ENCODE results near the gene ADGRV1.
"Not testable (repeated sequence)": the region's sequence is repeated elsewhere in the genome, so short reads cannot be mapped to it uniquely, and the experiment has no call there.

The ADGRV1 gene

DNA sequence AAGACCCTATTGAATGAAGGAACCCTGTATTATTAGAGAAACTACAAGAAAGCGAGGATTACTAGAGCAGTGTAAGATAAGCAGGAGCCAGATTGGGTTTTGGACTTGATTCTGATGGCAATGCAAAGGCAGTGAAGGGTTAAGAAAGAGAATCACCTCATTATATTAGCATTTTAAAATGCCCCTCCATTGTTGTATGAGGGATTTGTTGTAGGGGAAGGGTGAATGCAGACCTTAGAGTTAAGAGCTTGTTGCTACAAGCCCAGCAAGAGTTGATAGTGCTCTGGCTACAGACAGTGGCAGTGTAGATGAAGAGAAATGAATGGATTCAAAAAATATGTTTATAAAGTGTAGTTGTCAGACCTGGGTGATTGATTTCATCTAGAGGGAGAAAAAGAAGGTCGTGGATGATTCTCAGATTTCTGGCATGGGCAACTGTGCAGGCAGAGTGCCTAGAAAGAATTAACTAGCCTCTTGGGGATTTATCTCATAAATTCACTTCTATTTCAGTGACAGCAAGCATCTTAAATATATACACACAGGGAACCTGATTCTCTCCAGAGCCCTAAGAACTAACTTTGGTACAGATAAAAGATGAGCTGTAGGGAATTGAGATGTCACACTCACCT is 479.7 kb downstream of the ADGRV1 start:
- no peak for DNase-seq

DNA sequence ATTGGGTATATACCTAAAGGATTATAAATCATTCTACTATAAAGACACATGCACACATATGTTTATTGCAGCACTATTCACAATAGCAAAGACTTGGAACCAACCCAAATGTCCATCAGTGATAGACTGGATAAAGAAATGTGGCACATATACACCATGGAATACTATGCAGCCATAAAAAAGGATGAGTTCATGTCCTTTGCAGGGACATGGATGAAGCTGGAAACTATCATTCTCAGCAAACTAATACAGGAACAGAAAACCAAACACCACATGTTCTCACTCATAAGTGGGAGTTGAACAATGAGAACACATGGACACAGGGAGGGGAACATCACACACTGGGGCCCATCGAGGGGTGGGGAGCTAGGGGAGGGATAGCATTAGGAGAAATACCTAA is 482.5 kb downstream of the ADGRV1 start:
- DNase-seq, result not testable (repeated sequence)

DNA sequence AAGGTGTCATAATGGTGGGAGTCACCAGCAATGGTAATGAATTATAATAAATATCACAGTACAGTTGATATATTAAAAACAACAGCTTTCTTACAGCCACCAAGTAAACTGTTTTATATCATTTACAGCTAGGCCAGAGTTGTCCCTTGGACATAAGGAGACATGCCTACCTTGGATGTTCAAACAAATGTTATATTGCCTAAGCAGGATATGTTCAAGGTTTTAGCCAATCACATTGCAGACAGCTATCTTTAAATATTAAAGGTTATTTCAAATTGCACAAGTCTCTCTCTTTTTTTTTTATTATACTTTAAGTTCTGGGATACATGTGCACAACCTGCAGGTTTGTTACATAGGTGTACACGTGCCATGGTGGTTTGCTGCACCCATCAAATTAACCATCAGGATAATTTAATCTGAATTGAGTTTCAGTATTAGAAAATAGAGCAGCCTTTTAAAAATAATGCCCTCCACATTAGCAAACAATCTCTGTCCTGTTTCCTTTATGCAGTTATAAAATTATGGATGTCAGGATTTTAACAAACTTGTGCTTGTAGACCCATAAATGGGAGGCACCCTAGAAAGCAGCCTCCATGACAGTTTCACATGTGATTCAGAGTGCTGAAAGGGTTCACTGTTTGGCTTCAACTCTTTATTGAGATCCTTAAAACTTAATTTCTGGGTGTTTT is 483.8 kb downstream of the ADGRV1 start:
- DNase-seq, result no peak

- DNase-seq, result no peak
Observed at GRCh38 chr5:91042936-91043255, 484.3 kb downstream of the ADGRV1 start.

DNA sequence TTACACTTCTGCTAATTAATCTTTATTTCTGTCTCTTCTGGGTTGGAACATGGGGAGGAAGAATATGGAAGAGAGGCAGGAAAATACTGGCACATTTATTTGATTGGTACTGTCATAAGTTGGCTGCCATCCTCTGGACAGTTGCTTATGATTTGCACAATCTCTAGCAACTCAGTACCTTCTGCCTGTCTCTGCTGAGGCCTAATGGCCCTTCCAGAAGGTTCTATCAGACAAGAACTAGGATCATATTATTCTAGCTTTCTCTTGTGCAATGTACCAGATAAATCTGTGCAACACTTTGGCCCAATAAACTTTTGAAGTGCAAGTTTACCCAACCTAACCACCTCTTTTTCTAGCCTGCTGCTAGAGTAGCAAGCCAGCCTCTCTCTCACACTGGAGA is 489.5 kb downstream of the ADGRV1 start:
- DNase-seq, result no peak

DNA sequence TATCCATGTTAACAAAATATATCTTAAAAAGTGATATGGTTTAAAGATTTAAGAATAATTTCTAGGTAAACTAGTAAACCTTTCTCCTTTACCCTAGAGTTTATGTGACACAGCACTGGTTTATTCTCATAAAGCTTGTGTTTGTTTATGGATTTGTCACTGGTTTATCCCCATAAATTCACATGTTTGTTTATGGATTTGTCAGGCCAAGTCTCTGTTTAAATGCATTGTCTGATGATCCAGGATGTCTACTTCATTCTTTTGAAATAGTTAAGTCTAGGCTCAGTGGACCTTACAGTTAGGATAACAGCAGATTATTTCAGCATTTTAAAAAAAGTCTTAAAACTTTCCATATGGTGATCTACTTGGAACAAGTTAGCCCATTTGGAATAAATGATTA is 490.5 kb downstream of the ADGRV1 start:
- DNase-seq, result no peak

DNA sequence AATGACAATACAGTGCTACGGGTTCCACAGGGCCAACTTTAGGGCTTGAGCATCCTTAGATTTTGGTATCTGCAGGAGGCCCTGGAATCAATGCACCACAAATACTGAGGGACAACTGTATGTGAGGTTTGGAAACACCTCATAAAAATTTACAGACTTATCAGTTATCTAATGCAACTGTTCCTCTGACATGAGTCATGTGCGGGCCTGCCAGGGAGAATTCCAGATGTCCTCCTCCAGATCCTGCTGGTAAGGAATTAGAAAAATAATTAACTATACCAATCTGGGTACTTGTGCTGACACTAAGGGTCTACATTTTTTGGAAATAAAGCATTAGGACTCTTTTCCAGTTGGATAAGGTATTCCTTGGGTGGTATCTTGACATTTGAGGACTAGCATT is 491.2 kb downstream of the ADGRV1 start:
- no peak for DNase-seq

- not testable (repeated sequence) for DNase-seq
Observed at GRCh38 chr5:91052411-91052810, 493.8 kb downstream of the ADGRV1 start.

- DNase-seq, result no peak
Observed at GRCh38 chr5:91052977-91053740, 494.6 kb downstream of the ADGRV1 start.

DNA sequence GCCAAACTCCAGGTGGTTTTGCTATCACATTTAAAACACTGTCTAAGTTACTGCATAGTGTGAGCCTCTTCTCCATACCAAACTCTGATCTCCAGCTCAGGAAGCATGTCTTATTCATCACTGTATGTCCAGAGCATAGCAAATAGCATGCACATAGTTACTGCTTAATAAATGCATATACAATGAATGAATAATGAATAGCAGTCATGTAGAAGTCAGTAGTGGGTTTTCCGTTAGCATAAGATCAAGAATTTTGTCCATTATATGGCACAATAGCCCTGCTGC is 495.1 kb downstream of the ADGRV1 start:
- no peak for DNase-seq

GRCh38 chr5:91058155-91058554 is 499.6 kb downstream of the ADGRV1 start:
- DNase-seq, result no peak

DNA sequence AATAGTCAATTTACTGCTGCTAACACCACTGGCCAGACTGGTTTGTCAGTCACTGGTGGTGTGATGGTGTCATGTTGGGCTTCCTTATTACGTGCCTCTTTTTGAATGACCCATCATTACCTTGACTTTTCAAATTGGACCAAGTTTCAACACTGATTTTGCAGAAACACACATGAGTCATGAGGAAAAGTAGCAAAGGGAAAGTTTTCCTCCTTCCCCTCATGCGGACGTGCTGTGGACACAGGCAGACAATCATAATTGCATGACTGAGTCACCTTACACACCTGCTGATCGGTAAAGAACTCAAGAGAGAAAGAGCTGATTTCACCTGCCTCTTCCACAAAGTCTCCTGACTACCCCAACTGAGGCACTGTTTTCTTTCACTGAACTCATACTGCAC is 500.0 kb downstream of the ADGRV1 start:
- no peak for DNase-seq

DNA sequence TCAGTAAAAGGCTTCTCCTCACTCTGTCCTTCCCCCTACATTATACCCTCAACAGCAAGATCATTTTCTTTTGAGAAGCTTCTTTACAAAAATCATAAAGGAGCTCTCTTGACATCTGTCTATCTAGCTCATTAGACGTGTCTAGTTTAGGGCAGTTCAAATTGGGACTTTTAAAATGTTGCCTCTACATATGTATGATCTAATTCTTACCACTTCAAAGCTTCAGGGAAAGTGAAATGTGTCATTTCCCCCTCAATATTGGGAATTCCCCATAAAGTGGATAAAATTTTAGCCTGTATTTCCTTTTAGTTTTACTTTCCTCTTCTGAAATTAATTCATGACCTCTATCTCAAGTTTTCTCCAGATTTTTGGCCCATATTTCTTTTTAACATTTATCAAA is 500.8 kb downstream of the ADGRV1 start:
- DNase-seq, result no peak

DNA sequence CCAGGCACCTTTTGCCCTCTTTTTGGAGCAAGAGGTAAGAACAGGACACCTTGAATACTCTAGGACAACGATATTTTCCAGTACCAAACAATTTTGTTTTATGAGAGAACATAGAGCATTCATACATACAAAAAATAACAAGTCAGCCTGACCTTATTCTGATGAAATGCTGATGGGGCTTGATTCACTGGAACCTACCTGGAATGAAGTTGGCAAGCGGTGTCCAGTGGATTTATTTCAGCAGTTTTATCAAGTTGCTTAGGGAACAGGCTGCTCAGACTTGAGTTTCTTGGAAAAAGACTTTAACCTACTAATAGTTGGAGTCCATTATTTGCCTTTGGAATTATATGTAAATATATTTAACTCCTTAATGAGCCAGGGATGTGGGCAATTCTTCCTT is 502.5 kb downstream of the ADGRV1 start:
- DNase-seq, result no peak

DNA sequence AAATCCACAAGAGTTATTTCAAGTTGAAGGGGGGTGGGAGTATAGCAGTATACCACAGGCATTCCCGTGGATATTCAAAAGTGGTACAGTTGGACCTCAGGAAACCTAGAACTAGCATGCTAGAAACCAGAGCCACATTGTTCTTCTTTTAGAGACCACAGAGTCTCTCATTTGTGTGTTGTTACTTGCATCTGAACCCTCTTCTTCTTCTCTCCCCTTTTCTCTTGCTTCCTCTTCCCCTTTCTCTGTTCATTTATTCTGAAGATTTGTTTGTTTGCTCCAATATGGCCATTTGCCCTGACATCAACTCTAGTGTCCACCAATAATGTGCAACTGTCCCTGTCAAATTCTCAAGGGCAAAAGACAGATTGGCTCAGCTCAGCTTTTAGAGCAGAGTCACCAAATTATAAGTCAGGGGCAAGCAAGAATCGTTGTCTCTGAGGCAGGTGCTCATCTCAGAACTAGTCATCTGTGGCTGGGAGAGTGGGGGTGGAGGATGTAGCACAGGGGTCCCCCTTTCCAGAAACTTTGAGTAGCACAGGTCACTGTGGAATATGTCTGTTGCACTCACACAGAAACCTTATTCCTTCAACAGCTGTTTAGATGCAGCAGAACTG is 503.5 kb downstream of the ADGRV1 start:
- no peak for DNase-seq

GRCh38 chr5:91063098-91063690 is 504.6 kb downstream of the ADGRV1 start:
- DNase-seq, result not testable (repeated sequence)

GRCh38 chr5:91065496-91065895 is 506.9 kb downstream of the ADGRV1 start:
- no peak for DNase-seq

- DNase-seq, result no peak
Observed at GRCh38 chr5:91069364-91069763, 510.8 kb downstream of the ADGRV1 start.

DNA sequence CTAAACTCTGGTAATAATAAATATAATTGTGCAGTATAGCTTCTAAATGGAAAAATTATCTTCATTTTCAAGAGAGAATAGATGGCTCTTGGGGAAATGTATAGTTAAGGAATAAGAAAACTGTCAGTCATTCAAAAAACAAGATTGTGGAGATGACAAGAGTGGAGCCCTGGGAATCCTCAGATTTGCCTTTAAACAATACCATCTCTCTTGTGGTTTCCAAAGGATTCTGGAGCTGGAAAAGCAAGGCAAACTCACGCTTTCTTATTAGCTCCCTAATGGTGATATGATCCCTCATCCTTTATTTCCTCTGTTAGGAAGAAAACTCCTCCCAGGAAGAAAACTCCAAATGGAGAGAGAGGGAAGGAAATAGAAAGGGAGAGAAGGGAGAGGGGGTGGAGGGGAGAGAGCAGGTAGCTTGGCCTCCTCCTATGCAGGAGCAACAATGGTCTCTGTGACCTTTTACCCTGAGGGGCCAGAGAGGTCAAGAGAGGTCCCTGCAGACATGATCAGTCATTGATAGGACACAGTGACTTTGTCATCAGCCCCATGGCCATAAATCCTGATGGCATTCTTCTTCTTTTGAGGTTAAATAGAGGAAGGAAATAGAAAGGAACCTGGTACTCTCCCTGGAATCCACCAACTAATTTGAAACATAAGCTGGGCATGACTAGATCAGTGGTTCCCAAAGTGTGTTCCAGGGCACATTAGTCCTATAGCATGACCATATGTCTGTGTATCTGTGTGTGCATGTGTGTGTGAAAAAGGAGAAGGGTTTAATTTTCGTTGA is 512.4 kb downstream of the ADGRV1 start:
- no peak for DNase-seq

DNA sequence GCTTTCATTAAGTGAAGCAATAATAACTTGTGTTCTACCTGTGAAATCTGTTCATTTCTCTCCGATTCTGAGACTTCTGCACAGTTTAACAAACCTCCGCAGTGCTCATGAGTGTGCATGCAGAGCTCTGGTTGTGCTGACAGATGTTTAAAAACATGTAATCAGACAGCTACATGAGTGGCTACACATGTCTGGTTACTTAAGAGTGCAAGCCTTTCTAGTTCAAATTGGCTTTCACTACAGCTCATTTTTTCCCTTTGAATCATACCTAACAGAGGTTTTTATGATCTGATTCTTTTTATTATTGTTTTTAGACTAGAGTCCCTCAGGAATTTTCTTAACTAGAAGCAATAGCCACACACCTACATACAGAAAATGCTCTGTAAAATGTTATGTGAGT is 514.3 kb downstream of the ADGRV1 start:
- DNase-seq, result no peak

DNA sequence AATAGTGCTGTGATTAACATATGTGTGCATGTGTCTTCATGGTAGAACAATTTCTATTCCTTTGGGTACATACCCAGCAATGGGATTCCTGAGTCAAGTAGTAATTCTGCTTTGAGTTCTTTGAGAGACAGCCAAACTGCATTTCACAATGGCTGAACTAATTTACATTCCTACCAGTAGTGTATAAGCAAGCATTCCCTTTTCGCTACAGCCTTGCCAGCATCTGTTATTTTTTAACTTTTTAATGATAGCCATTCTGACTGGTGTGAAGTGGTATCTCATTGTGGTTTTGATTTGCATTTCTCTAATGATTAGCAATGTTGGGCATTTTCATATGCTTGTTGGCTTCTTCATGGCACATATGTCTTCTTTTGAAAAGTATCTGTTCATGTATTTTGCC is 516.0 kb downstream of the ADGRV1 start:
- no peak for DNase-seq

DNA sequence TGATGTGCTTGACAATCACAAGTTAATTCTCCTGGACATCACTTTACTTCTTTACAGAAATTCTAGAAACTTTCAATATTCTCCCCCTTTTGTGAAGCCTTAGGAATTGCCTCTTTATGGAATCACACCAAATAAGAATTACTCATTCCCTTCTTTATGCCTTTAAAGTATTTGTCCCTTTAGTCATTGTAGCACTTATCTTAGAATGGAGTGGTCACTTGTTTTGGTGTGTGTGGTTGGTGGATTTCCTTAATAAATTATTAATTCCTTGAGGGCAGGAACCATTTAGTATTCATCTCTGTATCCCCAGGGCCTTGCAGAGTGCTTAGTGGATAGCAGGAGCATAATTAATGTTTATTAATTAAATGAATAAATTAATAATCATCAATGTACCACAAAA is 517.5 kb downstream of the ADGRV1 start:
- DNase-seq, result no peak

- DNase-seq, result no peak
Observed at GRCh38 chr5:91077623-91078022, 519.0 kb downstream of the ADGRV1 start.

All from CD4-positive, alpha-beta T cell treated with Interleukin-15 for 1 hour (primary cell).